GM12873 (cell line): ENCODE results near the gene ST6GALNAC5.

ENCODE experiments used
- TF ChIP-seq, protein P1 (sequence below): IDR thresholded peaks from 2 replicates; pipeline ENCODE4 v1.5.1; 2012; ENCODE audit warnings: low read depth, mild to moderate bottlenecking, moderate library complexity, low read length, control low read depth; ENCODE audit not compliant: insufficient read depth; ENCODE audit errors: missing control alignments

ST6GALNAC5 gene

DNA sequence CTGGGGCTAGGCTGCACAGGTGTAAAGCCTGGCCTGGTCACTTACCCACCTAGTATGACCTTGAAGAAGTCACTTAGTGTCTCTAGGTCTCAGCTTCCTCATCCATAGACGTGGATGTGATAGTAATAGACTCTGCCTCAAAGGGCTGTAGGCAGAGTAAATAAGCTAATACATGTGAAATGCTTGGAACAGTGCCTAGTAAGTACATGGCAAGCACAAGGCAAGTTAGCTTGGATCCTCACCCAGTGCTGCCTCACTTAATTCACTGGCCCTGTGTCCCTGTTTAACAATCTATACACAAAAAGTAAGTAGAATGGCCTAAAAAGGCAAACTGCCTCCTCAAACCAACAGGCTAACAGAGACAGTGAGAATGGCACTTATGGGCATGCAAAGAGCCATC lies 184.1 kb downstream of the ST6GALNAC5 start:
- TF ChIP-seq, protein P1, sequence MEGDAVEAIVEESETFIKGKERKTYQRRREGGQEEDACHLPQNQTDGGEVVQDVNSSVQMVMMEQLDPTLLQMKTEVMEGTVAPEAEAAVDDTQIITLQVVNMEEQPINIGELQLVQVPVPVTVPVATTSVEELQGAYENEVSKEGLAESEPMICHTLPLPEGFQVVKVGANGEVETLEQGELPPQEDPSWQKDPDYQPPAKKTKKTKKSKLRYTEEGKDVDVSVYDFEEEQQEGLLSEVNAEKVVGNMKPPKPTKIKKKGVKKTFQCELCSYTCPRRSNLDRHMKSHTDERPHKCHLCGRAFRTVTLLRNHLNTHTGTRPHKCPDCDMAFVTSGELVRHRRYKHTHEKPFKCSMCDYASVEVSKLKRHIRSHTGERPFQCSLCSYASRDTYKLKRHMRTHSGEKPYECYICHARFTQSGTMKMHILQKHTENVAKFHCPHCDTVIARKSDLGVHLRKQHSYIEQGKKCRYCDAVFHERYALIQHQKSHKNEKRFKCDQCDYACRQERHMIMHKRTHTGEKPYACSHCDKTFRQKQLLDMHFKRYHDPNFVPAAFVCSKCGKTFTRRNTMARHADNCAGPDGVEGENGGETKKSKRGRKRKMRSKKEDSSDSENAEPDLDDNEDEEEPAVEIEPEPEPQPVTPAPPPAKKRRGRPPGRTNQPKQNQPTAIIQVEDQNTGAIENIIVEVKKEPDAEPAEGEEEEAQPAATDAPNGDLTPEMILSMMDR, result no peak

DNA sequence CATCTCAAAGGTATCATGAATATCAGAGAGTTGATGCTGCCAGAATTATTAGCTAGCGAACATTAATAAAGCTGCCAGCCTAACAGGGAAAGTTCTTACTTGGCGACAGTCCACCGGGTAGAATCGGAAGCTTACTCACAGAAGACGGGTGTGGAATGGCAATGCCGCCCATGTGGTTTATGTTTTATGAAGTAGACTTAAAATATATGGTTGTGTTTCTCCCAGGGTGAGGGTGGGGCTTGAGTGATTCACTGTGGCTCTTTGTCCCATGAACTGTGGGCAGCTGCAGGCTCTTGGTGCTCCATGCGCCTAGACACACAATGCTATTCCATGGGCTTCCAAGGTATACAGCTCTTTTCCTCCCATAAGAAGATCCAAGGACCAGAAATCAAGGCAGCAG lies 189.2 kb downstream of the ST6GALNAC5 start:
- TF ChIP-seq, protein P1, result no peak

DNA sequence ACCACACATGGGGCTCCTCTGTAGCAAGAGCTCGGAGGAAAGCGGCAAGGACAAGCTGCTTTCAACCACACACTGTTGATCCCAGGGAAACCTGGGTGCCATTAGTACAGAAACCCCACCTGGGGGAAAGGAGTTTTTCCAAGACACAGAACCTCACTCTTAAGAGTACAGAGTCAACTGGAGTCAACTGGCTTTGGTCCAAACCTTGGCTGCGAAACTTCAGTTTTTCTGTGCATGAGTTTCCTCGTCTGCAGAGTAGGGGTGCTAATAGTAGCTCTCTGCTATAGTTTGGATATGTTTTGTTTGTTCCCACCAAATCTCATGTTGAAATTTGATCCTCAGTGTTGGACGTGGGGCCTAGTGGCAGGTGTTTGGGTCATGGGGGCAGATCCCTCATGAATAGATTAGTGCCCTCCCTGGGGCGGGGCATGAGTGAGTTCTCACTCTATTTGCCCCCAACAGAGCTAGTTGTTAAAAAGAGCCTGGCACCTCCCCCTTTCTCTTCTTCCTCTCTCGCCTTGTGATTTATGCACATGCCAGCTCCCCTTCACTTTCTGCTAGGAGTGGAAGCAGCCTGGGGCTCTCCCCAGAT lies 190.8 kb downstream of the ST6GALNAC5 start:
- TF ChIP-seq, protein P1, result no peak

DNA sequence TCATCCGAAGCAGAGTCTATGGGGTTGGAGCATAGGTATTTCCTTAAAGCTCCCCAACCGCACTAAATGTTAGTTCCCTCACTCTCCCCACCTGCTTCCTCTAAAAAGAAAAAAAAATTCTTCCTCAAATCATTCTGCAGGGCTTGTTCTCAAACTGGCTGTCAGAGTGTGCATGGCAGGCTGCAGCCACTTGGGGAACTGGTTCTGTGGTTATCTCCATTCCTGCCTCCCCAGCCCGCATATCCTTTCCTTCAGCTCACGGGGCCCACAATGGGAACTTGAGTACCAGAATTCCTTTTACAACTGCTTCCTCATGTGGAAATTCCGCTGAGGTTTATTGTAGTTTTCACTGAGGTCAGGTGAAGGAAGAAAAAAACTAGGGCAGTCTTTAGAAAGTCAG lies 192.7 kb downstream of the ST6GALNAC5 start:
- TF ChIP-seq, protein P1, result no peak

DNA sequence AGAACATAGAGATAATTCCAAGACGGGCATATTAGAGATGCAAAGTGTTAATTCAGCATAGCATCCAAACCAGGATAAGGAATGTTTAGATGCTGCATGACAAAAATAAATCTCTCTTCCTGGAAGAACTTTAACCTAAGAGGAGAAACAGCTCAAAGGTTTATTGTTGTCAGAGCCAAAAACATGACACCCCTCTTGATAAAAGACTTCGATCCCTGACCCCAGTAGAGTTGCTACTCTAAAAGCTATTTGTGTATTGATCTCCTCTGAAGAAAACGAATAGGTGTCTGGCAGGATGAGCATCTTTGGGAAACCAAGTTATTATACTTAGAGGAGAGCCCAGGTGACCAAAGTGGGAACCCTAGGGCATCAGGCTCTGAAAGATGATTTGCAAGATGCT lies 193.9 kb downstream of the ST6GALNAC5 start:
- TF ChIP-seq, protein P1, result no peak

DNA sequence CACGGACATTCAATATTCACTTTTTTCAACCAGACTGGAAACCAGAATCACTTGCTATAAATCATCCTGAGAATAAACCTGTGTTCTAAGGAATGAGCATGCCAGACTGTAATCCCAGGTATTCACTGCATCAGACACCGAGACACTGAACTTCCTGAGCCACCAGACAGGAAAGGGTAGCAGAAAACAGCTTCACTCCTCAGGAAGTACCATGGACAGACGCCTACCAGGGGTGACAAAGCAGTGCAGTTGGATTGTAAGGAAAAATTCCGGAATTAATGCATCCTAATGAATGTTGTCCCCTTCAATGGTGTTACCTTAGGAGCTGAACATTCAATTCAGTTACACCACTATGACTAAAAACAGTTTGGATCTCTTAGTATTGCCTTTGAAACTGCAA lies 195.8 kb downstream of the ST6GALNAC5 start:
- TF ChIP-seq, protein P1, result no peak

DNA sequence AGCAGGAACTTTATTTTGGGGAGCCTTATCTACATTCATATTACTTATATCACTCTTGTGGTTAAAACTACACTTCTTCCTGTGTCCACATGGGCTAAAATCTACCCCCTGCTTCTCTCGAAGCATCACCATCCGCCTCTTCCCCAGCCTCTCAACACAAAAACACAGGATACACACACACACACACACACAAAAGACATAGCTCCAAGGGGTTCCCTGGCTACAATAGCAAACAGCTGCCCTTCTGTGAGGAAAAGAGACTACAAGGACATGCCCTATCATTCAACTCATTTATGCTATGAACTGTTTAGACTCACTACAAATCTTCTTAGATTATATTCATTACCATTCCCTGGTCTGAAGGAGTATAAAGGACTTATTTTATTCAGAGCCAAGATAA lies 197.0 kb downstream of the ST6GALNAC5 start:
- TF ChIP-seq, protein P1, result no peak
